ENCODE results near the gene UNK. TPM values are rescaled to one million over a fixed set of nuclear protein-coding genes. Genes with fewer than 3 reads are reported as not detected.

UNK gene
- total RNA-seq, 1 experiment from 2014 or later, result 32.1 TPM

DNA sequence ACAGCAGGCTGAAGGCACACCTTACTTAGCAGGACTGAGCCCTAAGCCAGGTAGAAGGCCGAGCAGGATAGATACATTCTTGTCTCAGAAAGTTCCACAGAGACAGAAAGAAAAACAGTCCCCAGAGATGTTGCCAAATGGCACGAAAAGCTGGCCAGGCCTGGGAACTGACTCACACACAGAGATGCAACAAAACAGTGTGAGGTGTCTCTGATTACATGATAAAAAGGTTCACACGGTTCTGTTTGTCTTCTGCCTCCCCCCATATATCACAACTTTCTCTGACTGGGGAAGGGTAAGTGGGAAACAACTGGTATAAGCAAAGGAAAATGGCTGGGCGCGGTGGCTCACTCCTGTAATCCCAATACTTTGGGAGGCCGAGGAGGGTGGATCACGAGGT lies 68.8 kb downstream of the UNK start:
- ChIA-PET POLR2A (interaction anchor here (0.5 to 0.6 kb wide), 3 partner anchors 115 to 1243 kb away, joined by 3 to 8 read pairs (median 3); no protein-coding TSS in a partner anchor), CTCF (interaction anchor here (0.5 kb wide), 1 partner anchor 25 kb away, joined by 3 read pairs; the partner anchor contains the start of gene TRIM47)

DNA sequence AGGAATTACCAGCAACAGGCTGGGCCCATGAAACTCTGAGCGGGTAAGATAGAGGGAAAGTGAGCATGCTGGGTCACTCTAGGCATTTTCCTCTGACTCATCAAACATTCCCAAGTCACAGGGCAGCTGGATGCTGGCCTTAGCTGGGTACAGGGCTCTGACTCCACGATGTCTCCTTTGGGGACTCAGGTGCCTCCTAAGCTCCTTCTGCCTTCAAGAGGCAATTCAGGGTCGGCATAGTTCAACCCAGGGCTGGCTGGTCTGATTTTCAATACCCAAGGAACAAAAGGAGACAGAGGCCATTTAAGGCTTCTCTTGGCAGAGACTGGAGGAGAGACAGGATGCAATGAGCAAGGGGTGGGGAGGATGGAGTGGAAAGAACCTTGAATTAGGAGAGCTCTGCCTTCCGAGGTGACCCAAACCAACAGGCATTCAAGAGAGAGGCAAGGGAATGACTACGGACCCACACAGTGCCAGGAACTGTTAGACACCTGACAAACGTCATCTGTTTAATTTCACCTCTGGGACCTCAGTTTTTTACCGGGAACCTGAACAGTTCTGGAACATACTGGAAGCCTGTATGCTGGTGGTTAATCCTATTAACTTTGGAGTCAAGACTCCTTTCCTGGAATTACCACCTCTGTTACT lies 69.6 kb downstream of the UNK start:
- peak overlapping the region; percentile 82 for H3K27ac ChIP-seq (ENCODE audit: low read length)
- ChIA-PET CTCF (interaction anchor here (0.5 kb wide), 1 partner anchor 24 kb away, joined by 3 read pairs; the partner anchor contains the start of gene TRIM47), POLR2A (interaction anchor here (0.5 to 1.4 kb wide), 3 partner anchors 15 to 411 kb away, joined by 3 to 5 read pairs (median 4); a partner anchor contains a TSS)
- peaks cover 19% of the 10 kb centered on the region for H3K4me1 ChIP-seq (ENCODE audit: control insufficient read depth, insufficient read depth, low read length)
- 0 out of 2 replicates have a peak, but pooled peaks have one; percentile 21 for TF ChIP-seq POLR2AphosphoS5 (IDR thresholded peaks at IDR 0.05; ENCODE audit: low read depth, low read length)
- TF ChIP-seq TCF7L2 (IDR thresholded peaks at IDR 0.05; ENCODE audit: low read depth, low read length), result no peak
- TF ChIP-seq, protein P1, sequence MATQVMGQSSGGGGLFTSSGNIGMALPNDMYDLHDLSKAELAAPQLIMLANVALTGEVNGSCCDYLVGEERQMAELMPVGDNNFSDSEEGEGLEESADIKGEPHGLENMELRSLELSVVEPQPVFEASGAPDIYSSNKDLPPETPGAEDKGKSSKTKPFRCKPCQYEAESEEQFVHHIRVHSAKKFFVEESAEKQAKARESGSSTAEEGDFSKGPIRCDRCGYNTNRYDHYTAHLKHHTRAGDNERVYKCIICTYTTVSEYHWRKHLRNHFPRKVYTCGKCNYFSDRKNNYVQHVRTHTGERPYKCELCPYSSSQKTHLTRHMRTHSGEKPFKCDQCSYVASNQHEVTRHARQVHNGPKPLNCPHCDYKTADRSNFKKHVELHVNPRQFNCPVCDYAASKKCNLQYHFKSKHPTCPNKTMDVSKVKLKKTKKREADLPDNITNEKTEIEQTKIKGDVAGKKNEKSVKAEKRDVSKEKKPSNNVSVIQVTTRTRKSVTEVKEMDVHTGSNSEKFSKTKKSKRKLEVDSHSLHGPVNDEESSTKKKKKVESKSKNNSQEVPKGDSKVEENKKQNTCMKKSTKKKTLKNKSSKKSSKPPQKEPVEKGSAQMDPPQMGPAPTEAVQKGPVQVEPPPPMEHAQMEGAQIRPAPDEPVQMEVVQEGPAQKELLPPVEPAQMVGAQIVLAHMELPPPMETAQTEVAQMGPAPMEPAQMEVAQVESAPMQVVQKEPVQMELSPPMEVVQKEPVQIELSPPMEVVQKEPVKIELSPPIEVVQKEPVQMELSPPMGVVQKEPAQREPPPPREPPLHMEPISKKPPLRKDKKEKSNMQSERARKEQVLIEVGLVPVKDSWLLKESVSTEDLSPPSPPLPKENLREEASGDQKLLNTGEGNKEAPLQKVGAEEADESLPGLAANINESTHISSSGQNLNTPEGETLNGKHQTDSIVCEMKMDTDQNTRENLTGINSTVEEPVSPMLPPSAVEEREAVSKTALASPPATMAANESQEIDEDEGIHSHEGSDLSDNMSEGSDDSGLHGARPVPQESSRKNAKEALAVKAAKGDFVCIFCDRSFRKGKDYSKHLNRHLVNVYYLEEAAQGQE (IDR thresholded peaks at IDR 0.05; ENCODE audit: insufficient read depth in 1 of 2, low read depth in 2 of 2, low read length in 1 of 2), result no peak
- TF ChIP-seq, protein P2, sequence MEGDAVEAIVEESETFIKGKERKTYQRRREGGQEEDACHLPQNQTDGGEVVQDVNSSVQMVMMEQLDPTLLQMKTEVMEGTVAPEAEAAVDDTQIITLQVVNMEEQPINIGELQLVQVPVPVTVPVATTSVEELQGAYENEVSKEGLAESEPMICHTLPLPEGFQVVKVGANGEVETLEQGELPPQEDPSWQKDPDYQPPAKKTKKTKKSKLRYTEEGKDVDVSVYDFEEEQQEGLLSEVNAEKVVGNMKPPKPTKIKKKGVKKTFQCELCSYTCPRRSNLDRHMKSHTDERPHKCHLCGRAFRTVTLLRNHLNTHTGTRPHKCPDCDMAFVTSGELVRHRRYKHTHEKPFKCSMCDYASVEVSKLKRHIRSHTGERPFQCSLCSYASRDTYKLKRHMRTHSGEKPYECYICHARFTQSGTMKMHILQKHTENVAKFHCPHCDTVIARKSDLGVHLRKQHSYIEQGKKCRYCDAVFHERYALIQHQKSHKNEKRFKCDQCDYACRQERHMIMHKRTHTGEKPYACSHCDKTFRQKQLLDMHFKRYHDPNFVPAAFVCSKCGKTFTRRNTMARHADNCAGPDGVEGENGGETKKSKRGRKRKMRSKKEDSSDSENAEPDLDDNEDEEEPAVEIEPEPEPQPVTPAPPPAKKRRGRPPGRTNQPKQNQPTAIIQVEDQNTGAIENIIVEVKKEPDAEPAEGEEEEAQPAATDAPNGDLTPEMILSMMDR (IDR thresholded peaks at IDR 0.05), result no peak
- DNase-seq (ENCODE audit: low read depth, low spot score) (no peak), ATAC-seq (peak; percentile 36)
- intact Hi-C loops (cut with micrococcal nuclease; ENCODE audit: unreplicated experiment) (no loop called here), in situ Hi-C loops (cut with HindIII; ENCODE audit: low pct_unique_long_range_greater_than_20kb, low sequenced_read_pairs) (no loop called here)
- BruUV-seq (replicated peaks), result TSS peak; percentile 93
- no peaks in the 10 kb centered on the region; the same call in 1 of the 2 replicates for H3K36me3 ChIP-seq (ENCODE audit: control insufficient read depth, insufficient read depth, low read length)
- H3K27me3 ChIP-seq (ENCODE audit: control insufficient read depth, insufficient read depth, low read length), result no peaks in the 10 kb centered on the region
- H3K4me3 ChIP-seq (ENCODE audit: low read depth in 2 of 2, low read length in 2 of 2), result peak overlapping the region; percentile 91 to 97
- no peaks in the 10 kb centered on the region for H3K9me3 ChIP-seq (ENCODE audit: control insufficient read depth, insufficient read depth, low read depth, low read length)

More for the DNA sequence above, 68.8 kb downstream of the UNK start:
- H3K36me3 ChIP-seq (ENCODE audit: control insufficient read depth, insufficient read depth, low read length), result no peaks in the 10 kb centered on the region; the same call in 1 of the 2 replicates
- no peaks in the 10 kb centered on the region for H3K9me3 ChIP-seq (ENCODE audit: control insufficient read depth, insufficient read depth, low read depth, low read length)
- intact Hi-C loops (cut with micrococcal nuclease; ENCODE audit: unreplicated experiment), result no loop called here
- no peaks in the 10 kb centered on the region for H3K27me3 ChIP-seq (ENCODE audit: control insufficient read depth, insufficient read depth, low read length)
- ATAC-seq (no peak), DNase-seq (ENCODE audit: low read depth, low spot score) (no peak)
- TF ChIP-seq POLR2AphosphoS5 (IDR thresholded peaks at IDR 0.05; ENCODE audit: low read depth, low read length), result no peak
- TF ChIP-seq, protein P2 (IDR thresholded peaks at IDR 0.05), result no peak
- TF ChIP-seq, protein P1 (IDR thresholded peaks at IDR 0.05; ENCODE audit: insufficient read depth in 1 of 2, low read depth in 2 of 2, low read length in 1 of 2), result no peak
- TF ChIP-seq SIN3A (IDR thresholded peaks at IDR 0.05; ENCODE audit: borderline replicate concordance, insufficient read depth, low read depth, low read length), result no peak
- TF ChIP-seq TCF7L2 (IDR thresholded peaks at IDR 0.05; ENCODE audit: low read depth, low read length), result no peak
- in situ Hi-C loops (cut with HindIII; ENCODE audit: low pct_unique_long_range_greater_than_20kb, low sequenced_read_pairs), result no loop called here
- no peak overlapping the region for H3K4me3 ChIP-seq (ENCODE audit: low read depth in 2 of 2, low read length in 2 of 2)
- no TSS peak for BruUV-seq (replicated peaks)
- peaks cover 23% of the 10 kb centered on the region for H3K4me1 ChIP-seq (ENCODE audit: control insufficient read depth, insufficient read depth, low read length)
- peak overlapping the region; percentile 82; the same call in 1 of the 2 replicates for H3K27ac ChIP-seq (ENCODE audit: low read length)

All from Panc1 (cell line).